Measurements from ENCODE around the gene DBNDD1.

Gene DBNDD1

GRCh38 chr16:90035902-90036301, 16.6 kb upstream of the DBNDD1 start:
- no peak for DNase-seq (ENCODE audit: low read depth)

GRCh38 chr16:90034504-90034903, 15.2 kb upstream of the DBNDD1 start:
- no peak for DNase-seq (ENCODE audit: low read depth)

DNA sequence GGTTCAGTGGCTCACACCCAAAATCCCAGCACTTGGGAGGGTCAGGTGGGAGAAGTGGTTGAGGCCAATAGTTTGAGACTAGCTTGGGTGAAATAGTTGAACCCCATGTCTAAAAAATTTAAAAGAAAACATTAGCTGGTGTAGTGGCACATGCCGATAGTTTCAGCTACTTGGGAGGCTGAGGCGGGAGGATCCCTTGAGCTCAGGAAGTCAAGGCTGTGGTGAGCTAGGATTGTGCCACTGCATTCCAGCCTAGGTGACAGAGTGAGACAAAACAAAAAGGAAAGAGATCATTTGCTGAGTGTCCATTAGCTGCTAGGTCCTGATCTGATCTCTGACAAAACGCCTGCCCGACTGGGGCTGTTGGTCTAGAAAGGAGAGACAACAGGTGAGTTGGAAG, 14.1 kb upstream of the DBNDD1 start:
- DNase-seq (ENCODE audit: low read depth), result no peak

- no peak for DNase-seq (ENCODE audit: low read depth)
These were observed 13.5 kb upstream of the DBNDD1 start for GRCh38 chr16:90032674-90033331.

DNA sequence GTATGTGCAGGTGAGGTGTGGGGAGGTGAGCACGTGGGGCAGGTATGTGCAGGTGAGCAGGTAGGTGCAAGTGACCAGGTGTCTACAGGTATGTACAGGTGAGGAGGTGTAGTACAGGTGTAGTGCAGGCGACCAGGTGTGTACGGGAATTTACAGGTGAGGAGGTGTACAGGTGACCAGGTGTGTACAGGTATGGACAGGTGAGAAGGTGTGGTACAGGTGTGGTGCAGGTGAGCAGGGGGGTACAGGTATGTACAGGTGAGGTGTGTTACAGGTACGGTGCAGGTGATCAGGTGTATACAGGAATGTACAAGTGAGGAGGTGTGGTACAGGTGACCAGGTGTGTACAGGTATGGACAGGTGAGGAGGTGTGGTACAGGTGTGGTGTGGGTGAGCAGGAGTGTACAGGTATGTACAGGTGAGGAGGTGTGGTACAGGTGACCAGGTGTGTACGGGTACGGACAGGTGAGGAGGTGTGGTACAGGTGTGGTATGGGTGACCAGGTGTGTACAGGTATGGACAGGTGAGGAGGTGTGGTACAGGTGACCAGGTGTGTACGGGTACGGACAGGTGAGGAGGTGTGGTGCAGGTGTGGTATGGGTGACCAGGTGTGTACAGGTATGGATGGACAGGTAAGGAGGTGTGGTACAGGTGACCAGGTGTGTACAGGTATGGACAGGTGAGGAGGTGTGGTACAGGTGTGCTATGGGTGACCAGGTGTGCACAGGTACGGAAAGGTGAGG, 12.8 kb upstream of the DBNDD1 start:
- no peak for DNase-seq (ENCODE audit: low read depth)

- DNase-seq (ENCODE audit: low read depth), result no peak
These were observed 12.1 kb upstream of the DBNDD1 start for GRCh38 chr16:90031186-90031930.

- no peak for DNase-seq (ENCODE audit: low read depth)
These were observed 9.7 kb upstream of the DBNDD1 start for GRCh38 chr16:90028985-90029384.

DNA sequence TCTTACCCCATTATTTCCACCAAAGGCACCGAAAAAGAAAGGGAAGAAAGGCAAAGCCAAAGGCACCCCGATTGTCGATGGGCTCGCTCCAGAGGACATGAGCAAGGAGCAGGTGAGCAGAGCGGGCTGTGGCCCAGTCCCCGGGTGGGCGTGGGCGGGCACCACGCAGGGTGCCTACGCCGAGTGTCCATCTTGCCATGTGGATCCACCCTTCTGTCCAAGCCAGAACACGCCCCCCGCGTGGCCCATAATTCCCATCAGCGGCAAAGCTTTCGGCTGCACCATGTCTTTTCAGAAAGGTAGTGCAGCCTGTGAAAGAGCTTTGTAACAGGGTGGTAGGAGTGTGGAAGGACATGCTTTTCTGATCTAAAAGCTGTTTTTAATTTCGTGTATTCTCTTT, 8.4 kb upstream of the DBNDD1 start:
- DNase-seq (ENCODE audit: low read depth), result no peak

- DNase-seq (ENCODE audit: low read depth), result no peak
These were observed 6.9 kb upstream of the DBNDD1 start for GRCh38 chr16:90026135-90026534.

GRCh38 chr16:90023078-90023447, 3.8 kb upstream of the DBNDD1 start:
- no peak for DNase-seq (ENCODE audit: low read depth)

DNA sequence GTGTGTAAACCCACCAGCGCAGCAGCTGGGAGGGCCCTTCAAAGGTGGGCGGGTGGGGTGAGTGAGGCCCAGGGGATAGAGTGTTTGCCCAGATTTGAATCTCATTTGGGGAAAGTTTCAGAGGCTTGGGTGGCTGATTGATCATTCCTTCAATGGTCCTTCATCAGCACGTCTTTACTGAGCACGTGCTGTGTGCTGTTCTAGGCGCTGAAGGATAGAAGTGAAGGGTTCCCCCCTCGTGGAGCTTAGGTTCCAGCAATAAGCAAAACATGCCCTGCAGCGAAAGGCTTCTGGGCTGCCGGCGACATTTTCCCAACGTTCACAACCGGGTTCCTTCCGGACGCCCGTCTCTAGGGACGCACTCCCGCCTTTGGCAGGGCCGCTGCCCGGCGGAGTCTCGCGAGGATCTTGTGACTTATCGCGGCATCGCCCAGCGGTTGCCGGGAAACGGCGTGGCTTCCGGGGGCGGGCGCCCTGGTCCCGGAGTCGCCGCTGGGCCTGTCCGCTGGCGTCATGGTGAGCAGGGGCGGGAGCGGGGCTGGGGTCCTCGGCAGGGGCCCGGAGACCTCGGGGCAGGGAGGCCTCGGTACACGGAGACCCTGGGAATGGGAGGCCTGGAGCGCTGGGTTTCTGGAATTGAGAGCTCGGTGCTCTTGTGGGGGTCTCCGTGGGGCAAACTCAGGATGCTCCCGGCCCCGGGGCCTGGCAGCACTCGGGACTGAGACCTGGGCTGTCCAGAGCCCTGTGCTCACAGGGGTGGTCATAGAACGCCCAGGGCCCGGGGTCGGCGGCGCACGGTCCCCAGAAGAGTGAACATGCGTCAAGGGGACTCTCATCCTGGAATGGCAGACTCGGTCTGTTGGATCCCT, 3.2 kb upstream of the DBNDD1 start:
- peak; percentile 74 for DNase-seq (ENCODE audit: low read depth)

GRCh38 chr16:90020838-90021382, 1.7 kb upstream of the DBNDD1 start:
- DNase-seq (ENCODE audit: low read depth), result no peak

GRCh38 chr16:90020260-90020837, 1.1 kb upstream of the DBNDD1 start:
- no peak for DNase-seq (ENCODE audit: low read depth)

- no peak for DNase-seq (ENCODE audit: low read depth)
These were observed 445 bp upstream of the DBNDD1 start for GRCh38 chr16:90019543-90020259.

GRCh38 chr16:90018297-90018651, 982 bp downstream of the DBNDD1 start:
- no peak for DNase-seq (ENCODE audit: low read depth)

- no peak for DNase-seq (ENCODE audit: low read depth)
These were observed 2.8 kb downstream of the DBNDD1 start for GRCh38 chr16:90016339-90016950.

DNA sequence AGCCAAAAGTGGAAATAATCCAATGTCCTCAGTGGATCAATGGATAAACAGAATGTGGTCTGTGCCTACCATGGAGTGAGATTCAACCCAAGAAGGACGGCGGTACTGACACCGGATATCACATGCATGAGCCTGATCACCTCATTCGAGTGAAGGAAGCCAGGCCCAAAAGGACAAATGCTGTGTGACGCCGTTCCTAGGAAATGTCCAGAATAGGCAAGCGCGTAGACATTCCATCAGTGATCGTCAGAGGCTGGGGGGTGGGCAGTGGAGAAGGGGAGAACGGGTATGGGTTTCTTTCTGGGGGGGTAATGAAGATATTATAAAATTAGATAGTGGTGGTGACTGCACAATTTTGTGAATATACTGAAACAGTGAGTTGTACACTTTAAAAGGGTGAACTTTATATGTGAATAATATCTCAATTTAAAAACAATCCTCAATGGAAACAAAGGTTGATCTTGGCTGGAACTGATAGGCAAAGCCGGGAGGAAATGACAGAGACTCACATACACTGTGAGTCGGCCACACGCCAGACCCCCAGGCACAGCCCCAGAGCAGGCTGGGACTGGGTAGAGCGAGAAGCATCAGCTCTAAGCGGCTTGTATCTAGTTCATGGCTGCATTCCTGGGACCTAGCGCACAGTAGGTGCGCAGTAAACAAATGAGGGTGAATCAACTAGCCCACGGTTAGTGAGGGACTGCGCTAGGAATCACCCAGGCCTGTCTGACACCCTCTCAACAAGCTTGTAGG, 3.5 kb downstream of the DBNDD1 start:
- DNase-seq (ENCODE audit: low read depth), result no peak

DNA sequence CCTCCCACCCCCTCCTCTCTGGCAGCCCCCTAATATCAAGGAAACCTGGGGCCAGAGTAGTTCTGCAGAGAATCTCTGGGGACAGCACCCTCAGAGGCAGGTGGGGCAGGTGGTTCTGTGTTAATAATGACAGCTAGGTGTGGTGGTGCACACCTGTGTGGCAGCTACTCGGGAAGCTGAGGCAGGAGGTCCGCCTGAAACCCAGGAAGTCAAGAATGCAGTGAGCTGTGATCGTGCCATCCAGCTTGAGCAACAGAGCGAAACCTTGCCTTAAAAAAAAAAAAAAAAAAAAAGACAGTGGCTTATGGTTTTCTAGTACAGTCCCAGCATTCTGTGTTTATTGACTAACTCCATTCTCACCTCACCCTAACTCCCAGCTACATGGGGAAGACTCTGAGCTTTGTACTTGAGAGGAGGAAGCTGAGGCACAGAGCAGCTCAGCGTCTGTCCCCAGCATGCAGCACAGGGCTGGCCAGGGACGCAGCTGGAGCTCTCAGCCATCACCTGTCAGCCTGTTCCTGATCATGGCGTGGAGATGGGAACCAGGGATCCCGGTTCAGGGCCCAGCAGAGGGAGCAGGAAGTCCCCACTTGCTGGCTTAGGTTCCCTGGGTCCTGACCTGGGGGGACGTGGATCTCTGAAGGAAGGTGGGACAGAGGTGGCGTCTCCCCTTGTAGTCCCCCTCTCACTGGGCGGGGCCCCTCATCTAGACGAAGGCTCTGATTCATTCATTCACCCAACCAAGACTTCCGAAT, 6.1 kb downstream of the DBNDD1 start:
- DNase-seq (ENCODE audit: low read depth), result no peak

GRCh38 chr16:90011908-90012501, 7.3 kb downstream of the DBNDD1 start:
- no peak for DNase-seq (ENCODE audit: low read depth)

Measured in CMK (cell line).